ENCODE measurements around the gene ELP5. TPM values are rescaled to one million over a fixed set of nuclear protein-coding genes. Genes with fewer than 3 reads are reported as not detected.

Gene ELP5
- total and polyA plus RNA-seq, 10 of the 15 experiments (the other 5 are each of a cell fraction or from before 2014, with no cell fraction given) = 41.1 to 109 (median 77.5) TPM

DNA sequence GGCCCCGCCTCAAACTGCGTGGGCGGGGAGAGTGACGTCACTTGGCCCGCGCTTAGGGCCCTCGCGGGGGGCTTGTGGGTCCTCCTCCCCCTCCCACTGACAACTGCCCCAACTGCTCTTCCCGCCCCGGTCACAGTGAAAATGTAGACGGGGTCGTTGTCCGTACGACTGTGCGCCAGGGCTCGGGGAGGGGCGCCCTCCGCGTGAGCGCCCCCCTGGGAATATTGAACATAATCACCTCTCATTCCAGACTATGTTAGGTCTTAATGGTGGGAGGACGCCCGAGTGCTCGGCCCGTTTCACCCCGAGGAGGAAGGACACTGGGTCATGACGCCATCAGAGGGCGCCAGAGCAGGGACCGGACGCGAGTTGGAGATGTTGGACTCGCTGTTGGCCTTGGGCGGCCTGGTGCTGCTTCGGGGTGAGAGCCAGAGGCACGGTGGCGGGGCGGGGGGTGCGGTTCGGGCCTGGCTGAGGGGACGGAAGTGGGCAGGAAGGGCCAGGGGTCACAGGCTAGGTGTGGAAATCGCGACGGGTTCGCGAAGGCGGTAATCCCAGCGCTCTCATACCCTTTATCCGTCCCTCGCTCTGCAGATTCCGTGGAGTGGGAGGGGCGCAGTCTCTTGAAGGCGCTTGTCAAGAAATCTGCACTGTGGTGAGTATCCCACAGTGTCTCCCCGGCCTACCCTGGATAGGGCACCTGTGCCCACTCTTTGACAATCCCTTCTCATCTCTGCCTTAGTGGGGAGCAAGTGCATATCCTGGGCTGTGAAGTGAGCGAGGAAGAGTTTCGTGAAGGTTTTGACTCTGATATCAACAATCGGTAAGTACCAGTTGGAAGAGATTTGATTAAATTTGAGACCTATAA, at the start of gene ELP5 (continued):
- TF ChIP-seq, protein P1, sequence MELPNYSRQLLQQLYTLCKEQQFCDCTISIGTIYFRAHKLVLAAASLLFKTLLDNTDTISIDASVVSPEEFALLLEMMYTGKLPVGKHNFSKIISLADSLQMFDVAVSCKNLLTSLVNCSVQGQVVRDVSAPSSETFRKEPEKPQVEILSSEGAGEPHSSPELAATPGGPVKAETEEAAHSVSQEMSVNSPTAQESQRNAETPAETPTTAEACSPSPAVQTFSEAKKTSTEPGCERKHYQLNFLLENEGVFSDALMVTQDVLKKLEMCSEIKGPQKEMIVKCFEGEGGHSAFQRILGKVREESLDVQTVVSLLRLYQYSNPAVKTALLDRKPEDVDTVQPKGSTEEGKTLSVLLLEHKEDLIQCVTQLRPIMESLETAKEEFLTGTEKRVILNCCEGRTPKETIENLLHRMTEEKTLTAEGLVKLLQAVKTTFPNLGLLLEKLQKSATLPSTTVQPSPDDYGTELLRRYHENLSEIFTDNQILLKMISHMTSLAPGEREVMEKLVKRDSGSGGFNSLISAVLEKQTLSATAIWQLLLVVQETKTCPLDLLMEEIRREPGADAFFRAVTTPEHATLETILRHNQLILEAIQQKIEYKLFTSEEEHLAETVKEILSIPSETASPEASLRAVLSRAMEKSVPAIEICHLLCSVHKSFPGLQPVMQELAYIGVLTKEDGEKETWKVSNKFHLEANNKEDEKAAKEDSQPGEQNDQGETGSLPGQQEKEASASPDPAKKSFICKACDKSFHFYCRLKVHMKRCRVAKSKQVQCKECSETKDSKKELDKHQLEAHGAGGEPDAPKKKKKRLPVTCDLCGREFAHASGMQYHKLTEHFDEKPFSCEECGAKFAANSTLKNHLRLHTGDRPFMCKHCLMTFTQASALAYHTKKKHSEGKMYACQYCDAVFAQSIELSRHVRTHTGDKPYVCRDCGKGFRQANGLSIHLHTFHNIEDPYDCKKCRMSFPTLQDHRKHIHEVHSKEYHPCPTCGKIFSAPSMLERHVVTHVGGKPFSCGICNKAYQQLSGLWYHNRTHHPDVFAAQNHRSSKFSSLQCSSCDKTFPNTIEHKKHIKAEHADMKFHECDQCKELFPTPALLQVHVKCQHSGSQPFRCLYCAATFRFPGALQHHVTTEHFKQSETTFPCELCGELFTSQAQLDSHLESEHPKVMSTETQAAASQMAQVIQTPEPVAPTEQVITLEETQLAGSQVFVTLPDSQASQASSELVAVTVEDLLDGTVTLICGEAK (IDR thresholded peaks at IDR 0.05; ENCODE audit: borderline replicate concordance) = no peak
- TF ChIP-seq, protein P2, sequence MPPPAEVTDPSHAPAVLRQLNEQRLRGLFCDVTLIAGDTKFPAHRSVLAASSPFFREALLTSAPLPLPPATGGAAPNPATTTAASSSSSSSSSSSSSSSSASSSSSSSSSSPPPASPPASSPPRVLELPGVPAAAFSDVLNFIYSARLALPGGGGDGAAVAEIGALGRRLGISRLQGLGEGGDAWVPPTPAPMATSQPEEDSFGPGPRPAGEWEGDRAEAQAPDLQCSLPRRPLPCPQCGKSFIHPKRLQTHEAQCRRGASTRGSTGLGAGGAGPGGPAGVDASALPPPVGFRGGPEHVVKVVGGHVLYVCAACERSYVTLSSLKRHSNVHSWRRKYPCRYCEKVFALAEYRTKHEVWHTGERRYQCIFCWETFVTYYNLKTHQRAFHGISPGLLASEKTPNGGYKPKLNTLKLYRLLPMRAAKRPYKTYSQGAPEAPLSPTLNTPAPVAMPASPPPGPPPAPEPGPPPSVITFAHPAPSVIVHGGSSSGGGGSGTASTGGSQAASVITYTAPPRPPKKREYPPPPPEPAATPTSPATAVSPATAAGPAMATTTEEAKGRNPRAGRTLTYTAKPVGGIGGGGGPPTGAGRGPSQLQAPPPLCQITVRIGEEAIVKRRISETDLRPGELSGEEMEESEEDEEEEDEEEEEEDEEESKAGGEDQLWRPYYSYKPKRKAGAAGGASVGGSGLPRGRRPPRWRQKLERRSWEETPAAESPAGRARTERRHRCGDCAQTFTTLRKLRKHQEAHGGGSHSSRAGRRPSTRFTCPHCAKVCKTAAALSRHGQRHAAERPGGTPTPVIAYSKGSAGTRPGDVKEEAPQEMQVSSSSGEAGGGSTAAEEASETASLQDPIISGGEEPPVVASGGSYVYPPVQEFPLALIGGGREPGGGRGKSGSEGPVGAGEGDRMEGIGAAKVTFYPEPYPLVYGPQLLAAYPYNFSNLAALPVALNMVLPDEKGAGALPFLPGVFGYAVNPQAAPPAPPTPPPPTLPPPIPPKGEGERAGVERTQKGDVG (CRISPR knock-in tag; IDR thresholded peaks at IDR 0.05) = no peak
- TF ChIP-seq, protein P3, sequence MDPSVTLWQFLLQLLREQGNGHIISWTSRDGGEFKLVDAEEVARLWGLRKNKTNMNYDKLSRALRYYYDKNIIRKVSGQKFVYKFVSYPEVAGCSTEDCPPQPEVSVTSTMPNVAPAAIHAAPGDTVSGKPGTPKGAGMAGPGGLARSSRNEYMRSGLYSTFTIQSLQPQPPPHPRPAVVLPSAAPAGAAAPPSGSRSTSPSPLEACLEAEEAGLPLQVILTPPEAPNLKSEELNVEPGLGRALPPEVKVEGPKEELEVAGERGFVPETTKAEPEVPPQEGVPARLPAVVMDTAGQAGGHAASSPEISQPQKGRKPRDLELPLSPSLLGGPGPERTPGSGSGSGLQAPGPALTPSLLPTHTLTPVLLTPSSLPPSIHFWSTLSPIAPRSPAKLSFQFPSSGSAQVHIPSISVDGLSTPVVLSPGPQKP (IDR thresholded peaks at IDR 0.05; ENCODE audit: low read depth, low read length) = no peak; the same call in 1 of the 2 replicates
- no peak for TF ChIP-seq RFX5 (IDR thresholded peaks at IDR 0.05; ENCODE audit: low read depth, low read length)
- peak; percentile 37 for TF ChIP-seq SIX5 (IDR thresholded peaks at IDR 0.05; ENCODE audit: low read depth, low read length, severe bottlenecking)
- TF ChIP-seq ASH2L (IDR thresholded peaks at IDR 0.05; ENCODE audit: borderline replicate concordance, low read depth) = no peak
- TF ChIP-seq FOXM1 (IDR thresholded peaks at IDR 0.05; ENCODE audit: low read depth, low read length) = no peak
